CD14-positive monocyte (primary cell): Measurements from ENCODE around the gene EXOC2. TPM values are rescaled to one million over a fixed set of nuclear protein-coding genes. Genes with fewer than 3 reads are reported as not detected.

ENCODE experiments used
- DNase-seq, 3 donors: peaks; one replicate each; pipeline ENCODE4 v3.0.0-alpha.2; 2011 to 2022
- H2AFZ ChIP-seq: 2 replicates; pipeline ENCODE4 v1.6.0; 2012; ENCODE audit warnings: mild to moderate bottlenecking, low read depth, low read length, inconsistent platforms; ENCODE audit not compliant: insufficient read depth, poor library complexity, severe bottlenecking
- H3K27ac ChIP-seq, 2 donors: 1 replicate in 1 of 2; 2 replicates in 1 of 2; pipeline ENCODE4 v1.5.1; 2012 to 2013; ENCODE audit warnings: low read length in 2 of 2, control low read depth in 1 of 2, inconsistent platforms in 1 of 2, low read depth in 1 of 2, mild to moderate bottlenecking in 1 of 2
- H3K27me3 ChIP-seq, 2 donors: one replicate each; pipeline versions ENCODE4 v1.6.0 to v1.6.1; 2011 to 2013; ENCODE audit warnings: low read length in 2 of 2; ENCODE audit not compliant: control insufficient read depth in 2 of 2, insufficient read depth in 2 of 2
- H3K36me3 ChIP-seq, 2 donors: replicated peaks in 1 of 2; 1 replicate in 1 of 2; 2 replicates in 1 of 2; pipeline versions ENCODE4 v1.5.1 to v1.6.1; 2012 to 2013; ENCODE audit warnings: low read length in 2 of 2, control low read depth in 1 of 2, inconsistent platforms in 1 of 2, mild to moderate bottlenecking in 1 of 2; ENCODE audit not compliant: insufficient read depth in 2 of 2, control insufficient read depth in 1 of 2
- H3K4me1 ChIP-seq, 2 donors: 1 replicate in 1 of 2; 2 replicates in 1 of 2; pipeline versions ENCODE4 v1.5.1 to v1.6.1; 2012 to 2013; ENCODE audit warnings: low read length in 2 of 2, control low read depth in 1 of 2, inconsistent platforms in 1 of 2, mild to moderate bottlenecking in 1 of 2, moderate library complexity in 1 of 2; ENCODE audit not compliant: insufficient read depth in 2 of 2, control insufficient read depth in 1 of 2
- H3K4me2 ChIP-seq: replicated peaks from 2 replicates; pipeline ENCODE3; 2012; ENCODE audit warnings: low read length, moderate library complexity, mild to moderate bottlenecking; ENCODE audit not compliant: poor library complexity, severe bottlenecking; ENCODE audit errors: extremely low read depth
- H3K4me3 ChIP-seq, 3 experiments: fragments of 200-600 bp in 1 of 3; sonication (generic) in 1 of 3; replicated peaks in 1 of 3; 1 replicate in 2 of 3; 2 replicates in 1 of 3; pipeline ENCODE4 v1.5.1; 2011 to 2013; ENCODE audit warnings: low read length in 3 of 3, mild to moderate bottlenecking in 3 of 3, control low read depth in 2 of 3, low read depth in 2 of 3, inconsistent platforms in 1 of 3, moderate library complexity in 1 of 3
- H3K79me2 ChIP-seq: 2 replicates; pipeline ENCODE4 v1.6.0; 2012; ENCODE audit warnings: mild to moderate bottlenecking, control low read depth, inconsistent platforms, low read length, moderate library complexity; ENCODE audit not compliant: insufficient read depth
- H3K9ac ChIP-seq: 2 replicates; pipeline ENCODE4 v1.6.0; 2017; ENCODE audit warnings: low read length, mild to moderate bottlenecking; ENCODE audit not compliant: insufficient read depth, poor library complexity, severe bottlenecking
- H3K9me3 ChIP-seq, 2 donors: replicated peaks in 1 of 2; 1 replicate in 1 of 2; 2 replicates in 1 of 2; pipeline versions ENCODE4 v1.5.1 to v1.6.1; 2012 to 2013; ENCODE audit warnings: low read length in 2 of 2, control low read depth in 1 of 2; ENCODE audit not compliant: control insufficient read depth in 1 of 2, insufficient read depth in 1 of 2
- H4K20me1 ChIP-seq: 2 replicates; pipeline ENCODE4 v1.6.0; 2012; ENCODE audit warnings: mild to moderate bottlenecking, low read length, control low read depth, moderate library complexity; ENCODE audit not compliant: insufficient read depth
- H3K27ac Mint-ChIP-seq, 7 donors: one replicate each; pipeline ENCODE4 v1.8.0; 2020; ENCODE audit warnings: mild to moderate bottlenecking in 7 of 7, mixed read lengths in 7 of 7, moderate library complexity in 6 of 7, inconsistent platforms in 2 of 7
- H3K27me3 Mint-ChIP-seq, 3 donors: one replicate each; pipeline ENCODE4 v1.8.0; 2021 to 2022; ENCODE audit warnings: low read depth in 3 of 3, mild to moderate bottlenecking in 3 of 3, mixed read lengths in 3 of 3, moderate library complexity in 3 of 3, inconsistent platforms in 1 of 3
- H3K36me3 Mint-ChIP-seq, 2 donors: one replicate each; pipeline ENCODE4 v1.8.0; 2020; ENCODE audit warnings: mixed read lengths in 2 of 2, inconsistent platforms in 1 of 2, mild to moderate bottlenecking in 1 of 2
- H3K4me1 Mint-ChIP-seq: one replicate; pipeline ENCODE4 v1.8.0; 2020; ENCODE audit warnings: mild to moderate bottlenecking, mixed read lengths
- H3K4me3 Mint-ChIP-seq, 2 donors: one replicate each; pipeline ENCODE4 v1.8.0; 2020; ENCODE audit warnings: mild to moderate bottlenecking in 2 of 2, mixed read lengths in 2 of 2, moderate library complexity in 1 of 2
- H3K9me3 Mint-ChIP-seq, 7 donors: one replicate each; pipeline ENCODE4 v1.8.0; 2020 to 2022; ENCODE audit warnings: mixed read lengths in 7 of 7, mild to moderate bottlenecking in 6 of 7, moderate library complexity in 6 of 7, inconsistent platforms in 2 of 7
- WGBS: methylation state at CpG from one replicate; pipeline ENCODE4 v1.1.5; 2013; ENCODE audit warnings: missing lambda C conversion rate; ENCODE audit not compliant: insufficient coverage; 5-methylcytosine and 5-hydroxymethylcytosine counted together
- intact Hi-C, 2 donors: fragments of 100-400 bp; cut with micrococcal nuclease; formaldehyde crosslinking; loops; one replicate each; pipeline versions ENCODE4 v1.15.0 to v1.15.1; 2023
- polyA plus RNA-seq, 3 donors: library from polyadenylated mRNA; depleted of rRNA in 1 of 3; unstranded in 2 of 3; stranded (reverse) in 1 of 3; fragments of 300-500 nt in 2 of 3; fragments of >200 nt in 1 of 3; fragmentation: Illumina TruSeq in 2 of 3; gene quantifications; 1 replicate in 2 of 3; 2 replicates in 1 of 3; pipeline ENCODE4 v1.2.3, GENCODE V29; 2012 to 2021
- TF ChIP-seq, protein P1 (sequence below): fragments of 200-600 bp; IDR thresholded peaks from one replicate; pipeline ENCODE4 v1.8.0; 2022; ENCODE audit warnings: antibody characterized with exemption, mild to moderate bottlenecking

The EXOC2 gene
- polyA plus RNA-seq, 3 donors = 7.5 to 15.5 (median 12.0) TPM

DNA sequence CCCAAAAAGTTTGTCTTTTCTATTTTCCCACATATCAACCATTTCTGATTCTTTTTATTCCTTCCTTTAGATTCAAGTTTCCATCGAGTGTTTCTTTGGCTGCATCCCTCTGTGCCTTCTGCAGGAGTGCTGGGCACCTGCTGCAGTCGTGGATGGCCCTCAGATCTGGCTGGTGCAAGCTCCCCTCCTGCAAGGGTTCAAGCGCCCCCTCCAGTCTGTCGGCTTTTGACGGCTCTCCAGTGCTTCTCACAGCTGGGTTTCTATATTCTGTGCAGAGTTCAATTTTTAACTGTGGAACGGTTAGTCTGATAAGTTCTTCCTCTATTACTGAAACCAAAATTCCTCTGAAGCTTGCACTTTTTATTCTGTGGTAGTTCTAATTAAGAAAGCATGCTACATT is 168.1 kb downstream of the EXOC2 start:
- Mint-ChIP-seq H3K27me3 (peaks cover 0 to 2% (median 0%) of the 10 kb centered on the region in 3 donors), H3K36me3 (peaks cover 44 to 50% of the 10 kb centered on the region in 2 donors), H3K9me3 (peaks cover 10 to 18% (median 15%) of the 10 kb centered on the region in 7 donors), H3K4me3 (no peak overlapping the region), H3K4me1 (no peaks in the 10 kb centered on the region), H3K27ac (no peak overlapping the region)
- no peaks in the 10 kb centered on the region for H4K20me1 ChIP-seq
- no peaks in the 10 kb centered on the region for H3K27me3 ChIP-seq
- H3K4me1 ChIP-seq = no peaks in the 10 kb centered on the region
- H3K9ac ChIP-seq = no peak overlapping the region
- no peak overlapping the region for H3K27ac ChIP-seq
- DNase-seq = no peak
- peaks cover 12 to 22% of the 10 kb centered on the region in 2 donors for H3K9me3 ChIP-seq
- 100% methylated on average over 1 of the region's 6 CpGs for WGBS
- no peak overlapping the region for H3K4me3 ChIP-seq
- H3K36me3 ChIP-seq = peaks cover 11 to 45% of the 10 kb centered on the region in 2 donors
- intact Hi-C loops = no loop called here
- no peaks in the 10 kb centered on the region for H3K79me2 ChIP-seq
- H3K4me2 ChIP-seq = no peak overlapping the region
- no peak overlapping the region for H2AFZ ChIP-seq
- TF ChIP-seq, protein P1, sequence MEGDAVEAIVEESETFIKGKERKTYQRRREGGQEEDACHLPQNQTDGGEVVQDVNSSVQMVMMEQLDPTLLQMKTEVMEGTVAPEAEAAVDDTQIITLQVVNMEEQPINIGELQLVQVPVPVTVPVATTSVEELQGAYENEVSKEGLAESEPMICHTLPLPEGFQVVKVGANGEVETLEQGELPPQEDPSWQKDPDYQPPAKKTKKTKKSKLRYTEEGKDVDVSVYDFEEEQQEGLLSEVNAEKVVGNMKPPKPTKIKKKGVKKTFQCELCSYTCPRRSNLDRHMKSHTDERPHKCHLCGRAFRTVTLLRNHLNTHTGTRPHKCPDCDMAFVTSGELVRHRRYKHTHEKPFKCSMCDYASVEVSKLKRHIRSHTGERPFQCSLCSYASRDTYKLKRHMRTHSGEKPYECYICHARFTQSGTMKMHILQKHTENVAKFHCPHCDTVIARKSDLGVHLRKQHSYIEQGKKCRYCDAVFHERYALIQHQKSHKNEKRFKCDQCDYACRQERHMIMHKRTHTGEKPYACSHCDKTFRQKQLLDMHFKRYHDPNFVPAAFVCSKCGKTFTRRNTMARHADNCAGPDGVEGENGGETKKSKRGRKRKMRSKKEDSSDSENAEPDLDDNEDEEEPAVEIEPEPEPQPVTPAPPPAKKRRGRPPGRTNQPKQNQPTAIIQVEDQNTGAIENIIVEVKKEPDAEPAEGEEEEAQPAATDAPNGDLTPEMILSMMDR = no peak

DNA sequence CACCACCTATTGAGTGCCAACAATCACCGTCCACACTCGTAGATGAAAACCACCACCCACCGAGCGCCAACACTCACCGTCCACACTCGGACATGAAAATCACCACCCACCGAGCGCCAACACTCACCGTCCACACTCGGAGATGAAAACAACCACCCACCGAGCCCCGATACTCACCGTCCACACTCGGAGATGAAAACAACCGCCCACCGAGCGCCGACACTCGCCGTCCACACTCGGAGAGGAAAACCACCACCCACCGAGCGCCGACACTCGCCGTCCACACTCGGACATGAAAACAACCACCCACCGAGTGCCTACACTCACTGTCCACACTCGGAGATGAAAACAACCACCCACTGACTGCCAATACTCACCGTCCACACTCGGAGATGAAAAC is 172.1 kb downstream of the EXOC2 start:
- H3K4me2 ChIP-seq = no peak overlapping the region
- no peak overlapping the region for H2AFZ ChIP-seq
- H3K9ac ChIP-seq = no peak overlapping the region
- no peak for DNase-seq
- no peak overlapping the region for H3K4me3 Mint-ChIP-seq
- H3K27ac ChIP-seq = no peak overlapping the region
- H3K36me3 Mint-ChIP-seq = peaks cover 34 to 44% of the 10 kb centered on the region in 2 donors
- H3K4me1 ChIP-seq = no peaks in the 10 kb centered on the region
- H4K20me1 ChIP-seq = no peaks in the 10 kb centered on the region
- peaks cover 12 to 28% of the 10 kb centered on the region in 2 donors for H3K9me3 ChIP-seq
- intact Hi-C loops = no loop called here
- H3K4me3 ChIP-seq = peak overlapping the region in 1 of 3 experiments; percentile 4
- H3K79me2 ChIP-seq = no peaks in the 10 kb centered on the region
- TF ChIP-seq, protein P1 = no peak
- WGBS = 93% methylated on average over 31 of the region's 31 CpGs
- H3K9me3 Mint-ChIP-seq = peaks cover 13 to 24% (median 20%) of the 10 kb centered on the region in 7 donors
- H3K4me1 Mint-ChIP-seq = no peaks in the 10 kb centered on the region
- H3K27me3 ChIP-seq = no peaks in the 10 kb centered on the region
- H3K27me3 Mint-ChIP-seq = no peaks in the 10 kb centered on the region
- peaks cover 11 to 30% of the 10 kb centered on the region in 2 donors for H3K36me3 ChIP-seq
- H3K27ac Mint-ChIP-seq = peak overlapping the region in 1 of 7 donors; percentile 51
